ENCODE data around the gene COL23A1.

GRCh38 chr5:178637356-178638074 is 47.3 kb upstream of the COL23A1 start:
- TF ChIP-seq CTCF (IDR thresholded peaks at IDR 0.05; ENCODE audit: poor library complexity) (no peak), EZH2 (IDR thresholded peaks at IDR 0.05; ENCODE audit: borderline replicate concordance) (no peak)

All from hepatocyte (in vitro differentiated cells).